SU-DHL-6 (cell line): ENCODE data around the gene S100A7A.
"Not testable (repeated sequence)": the region's sequence is repeated elsewhere in the genome, so short reads cannot be mapped to it uniquely, and the experiment has no call there.

ENCODE experiments used
- H2AFZ ChIP-seq: fragments of 200-600 bp; sonication (generic); 2 replicates; pipeline ENCODE4 v1.6.1; 2014; ENCODE audit warnings: low read depth, mild to moderate bottlenecking, moderate library complexity, mixed read lengths, antibody characterized with exemption, low read length; ENCODE audit not compliant: severe bottlenecking
- H3F3A ChIP-seq: fragments of 200-600 bp; shearing (Covaris generic); 2 replicates; pipeline ENCODE4 v1.6.0; 2016; ENCODE audit warnings: antibody characterized with exemption, mild to moderate bottlenecking; ENCODE audit not compliant: insufficient read depth
- H3K27ac ChIP-seq: fragments of 200-600 bp; sonication (generic); 2 replicates; pipeline ENCODE4 v1.5.1; 2016; ENCODE audit warnings: low read depth, mild to moderate bottlenecking, low read length, moderate library complexity, mixed read lengths
- H3K27me3 ChIP-seq: fragments of 200-600 bp; sonication (generic), shearing (Covaris generic); 2 replicates; pipeline ENCODE4 v1.6.0; 2014; ENCODE audit warnings: mild to moderate bottlenecking, low read length
- H3K36me3 ChIP-seq: fragments of 200-600 bp; sonication (generic); 2 replicates; pipeline ENCODE4 v1.6.1; 2014; ENCODE audit warnings: mild to moderate bottlenecking, low read length, mixed read lengths
- H3K4me2 ChIP-seq: fragments of 300-600, 200-600 bp; shearing (Covaris generic), sonication (generic); 2 replicates; pipeline ENCODE4 v1.6.0; 2014; ENCODE audit warnings: low read length, low read depth, mild to moderate bottlenecking; ENCODE audit not compliant: poor library complexity, severe bottlenecking
- H3K4me3 ChIP-seq: fragments of 200-600 bp; sonication (generic); 2 replicates; pipeline ENCODE4 v1.5.1; 2014; ENCODE audit warnings: antibody characterized with exemption, low read length, mild to moderate bottlenecking, mixed read lengths; ENCODE audit not compliant: insufficient read depth, poor library complexity, severe bottlenecking
- H3K79me2 ChIP-seq: fragments of 200-600 bp; sonication (generic); 2 replicates; pipeline ENCODE4 v1.6.1; 2014; ENCODE audit warnings: mild to moderate bottlenecking, low read length, moderate library complexity; ENCODE audit not compliant: insufficient read depth
- H3K9ac ChIP-seq: fragments of 200-600 bp; sonication (generic); 2 replicates; pipeline ENCODE4 v1.7.0; 2014; ENCODE audit warnings: mild to moderate bottlenecking, low read length
- H3K9me2 ChIP-seq: fragments of 200-600 bp; sonication (generic); replicated peaks from 2 replicates; pipeline ENCODE4 v1.6.1; 2014; ENCODE audit warnings: low read length; ENCODE audit not compliant: insufficient read depth
- H3K9me3 ChIP-seq: fragments of 200-600 bp; sonication (generic); 2 replicates; pipeline ENCODE4 v1.6.1; 2014; ENCODE audit warnings: low read length, mixed read lengths; ENCODE audit not compliant: insufficient read depth
- H4K20me1 ChIP-seq: fragments of 200-600 bp; sonication (generic); 2 replicates; pipeline ENCODE4 v1.6.1; 2014; ENCODE audit warnings: low read depth, mild to moderate bottlenecking, antibody characterized with exemption, low read length, moderate library complexity, mixed read lengths
- EZH2phosphoT487 ChIP-seq: fragments of 200-600 bp; sonication (generic), shearing (Covaris generic); conservative IDR thresholded peaks from 2 replicates; pipeline ENCODE4 v1.6.1; 2018; ENCODE audit warnings: mild to moderate bottlenecking, antibody characterized with exemption, low read length, moderate library complexity, mixed read lengths
- TF ChIP-seq, protein P1 (sequence below): fragments of 200-600 bp; sonication (generic); IDR thresholded peaks from one replicate; pipeline ENCODE4 v1.5.1; 2017; ENCODE audit warnings: antibody characterized with exemption, mild to moderate bottlenecking, low read length, moderate library complexity; ENCODE audit not compliant: insufficient read depth, poor library complexity, severe bottlenecking

Gene S100A7A

GRCh38 chr1:153444078-153444477 is 27.8 kb downstream of the S100A7A start:
- Histone ChIP-seq H3K9ac (no peak overlapping the region), H3K9me2 (no peaks in the 10 kb centered on the region), H3K36me3 (no peaks in the 10 kb centered on the region), H3F3A (no peaks in the 10 kb centered on the region), H3K27me3 (no peaks in the 10 kb centered on the region), H3K79me2 (no peaks in the 10 kb centered on the region), H3K27ac (no peak overlapping the region), H3K4me3 (no peak overlapping the region), H3K4me2 (no peak overlapping the region), H3K9me3 (no peaks in the 10 kb centered on the region), H4K20me1 (no peaks in the 10 kb centered on the region), H2AFZ (no peak overlapping the region)
- no peak for TF ChIP-seq EZH2phosphoT487
- TF ChIP-seq, protein P1, sequence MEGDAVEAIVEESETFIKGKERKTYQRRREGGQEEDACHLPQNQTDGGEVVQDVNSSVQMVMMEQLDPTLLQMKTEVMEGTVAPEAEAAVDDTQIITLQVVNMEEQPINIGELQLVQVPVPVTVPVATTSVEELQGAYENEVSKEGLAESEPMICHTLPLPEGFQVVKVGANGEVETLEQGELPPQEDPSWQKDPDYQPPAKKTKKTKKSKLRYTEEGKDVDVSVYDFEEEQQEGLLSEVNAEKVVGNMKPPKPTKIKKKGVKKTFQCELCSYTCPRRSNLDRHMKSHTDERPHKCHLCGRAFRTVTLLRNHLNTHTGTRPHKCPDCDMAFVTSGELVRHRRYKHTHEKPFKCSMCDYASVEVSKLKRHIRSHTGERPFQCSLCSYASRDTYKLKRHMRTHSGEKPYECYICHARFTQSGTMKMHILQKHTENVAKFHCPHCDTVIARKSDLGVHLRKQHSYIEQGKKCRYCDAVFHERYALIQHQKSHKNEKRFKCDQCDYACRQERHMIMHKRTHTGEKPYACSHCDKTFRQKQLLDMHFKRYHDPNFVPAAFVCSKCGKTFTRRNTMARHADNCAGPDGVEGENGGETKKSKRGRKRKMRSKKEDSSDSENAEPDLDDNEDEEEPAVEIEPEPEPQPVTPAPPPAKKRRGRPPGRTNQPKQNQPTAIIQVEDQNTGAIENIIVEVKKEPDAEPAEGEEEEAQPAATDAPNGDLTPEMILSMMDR = no peak

DNA sequence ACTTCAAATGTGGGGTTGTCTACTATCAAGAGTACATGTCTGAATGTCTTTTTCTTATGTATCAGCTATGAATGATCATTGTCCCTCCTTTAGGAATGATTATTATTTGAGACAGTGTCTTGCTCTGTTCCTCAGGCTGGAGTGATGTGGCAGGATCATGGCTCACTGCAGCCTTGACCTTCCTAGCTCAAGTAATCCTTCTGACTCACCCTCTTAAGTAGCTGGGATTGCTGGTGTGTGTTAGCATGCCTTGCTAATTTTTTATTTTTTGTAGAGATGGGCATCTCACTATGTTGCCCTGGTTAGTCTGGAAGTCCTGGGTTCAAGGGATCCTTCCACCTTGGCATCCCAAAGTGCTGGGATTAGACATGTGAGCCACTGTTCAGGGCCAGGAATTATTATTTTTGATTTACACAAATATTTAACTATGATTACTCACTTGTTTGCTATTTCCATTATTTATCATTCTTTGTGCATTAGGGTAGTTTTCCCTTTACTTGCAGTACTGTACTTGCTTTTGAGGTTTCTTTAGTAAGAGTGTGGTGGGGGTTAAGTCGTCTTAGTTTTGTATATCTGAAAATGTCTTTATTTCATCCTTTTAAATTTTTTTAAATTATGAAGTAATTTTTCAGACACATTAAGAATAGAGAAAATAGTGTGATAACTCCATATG is 31.3 kb downstream of the S100A7A start:
- H3K9me2 ChIP-seq = no peaks in the 10 kb centered on the region
- no peaks in the 10 kb centered on the region for H3K27me3 ChIP-seq
- no peak overlapping the region for H3K4me2 ChIP-seq
- no peaks in the 10 kb centered on the region for H3K36me3 ChIP-seq
- no peaks in the 10 kb centered on the region for H3K9me3 ChIP-seq
- no peak overlapping the region for H2AFZ ChIP-seq
- H4K20me1 ChIP-seq = 0 out of 2 replicates have a peak, but pooled peaks cover 2% of the 10 kb centered on the region
- H3K79me2 ChIP-seq = no peaks in the 10 kb centered on the region
- no peak overlapping the region for H3K9ac ChIP-seq
- H3F3A ChIP-seq = no peaks in the 10 kb centered on the region
- no peak for TF ChIP-seq EZH2phosphoT487
- H3K27ac ChIP-seq = no peak overlapping the region
- H3K4me3 ChIP-seq = no peak overlapping the region

GRCh38 chr1:153448851-153449250 is 32.5 kb downstream of the S100A7A start:
- not testable (repeated sequence) for H3K9ac ChIP-seq, H2AFZ ChIP-seq, H3K79me2 ChIP-seq, H3F3A ChIP-seq, H3K27me3 ChIP-seq, H3K9me2 ChIP-seq, H3K4me3 ChIP-seq, H3K27ac ChIP-seq, H3K36me3 ChIP-seq, H3K4me2 ChIP-seq, H3K9me3 ChIP-seq, H4K20me1 ChIP-seq

DNA sequence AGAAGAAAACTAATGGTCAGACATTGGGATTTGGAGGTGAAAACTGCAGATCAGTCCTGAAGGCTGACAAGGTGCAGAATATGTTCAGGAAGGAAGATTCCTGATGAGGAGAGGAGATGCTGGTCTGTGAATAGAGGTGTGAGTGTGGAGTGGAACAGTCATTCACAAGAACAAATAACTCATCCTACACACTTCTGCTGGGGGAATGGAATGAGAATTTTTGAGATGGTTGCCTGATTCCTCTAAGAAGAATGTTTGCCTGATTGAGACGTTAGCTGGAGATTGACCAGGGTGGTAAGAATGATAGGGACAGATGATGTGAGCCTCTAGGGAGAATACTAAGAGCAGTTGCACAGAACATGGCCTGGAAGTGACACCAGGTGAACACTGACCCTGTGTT is 40.1 kb downstream of the S100A7A start:
- Histone ChIP-seq H3K4me2 (no peak overlapping the region), H3K79me2 (no peaks in the 10 kb centered on the region), H3K36me3 (no peaks in the 10 kb centered on the region), H4K20me1 (0 out of 2 replicates have a peak, but pooled peaks cover 2% of the 10 kb centered on the region), H3K4me3 (no peak overlapping the region), H2AFZ (no peak overlapping the region), H3K9me3 (no peaks in the 10 kb centered on the region), H3K9ac (no peak overlapping the region), H3K9me2 (no peaks in the 10 kb centered on the region), H3K27me3 (no peaks in the 10 kb centered on the region), H3K27ac (no peak overlapping the region), H3F3A (no peaks in the 10 kb centered on the region)
- TF ChIP-seq EZH2phosphoT487 = no peak
- TF ChIP-seq, protein P1 = no peak
